HT-29 (cell line): ENCODE data around the gene DNAH6. TPM values are rescaled to one million over a fixed set of nuclear protein-coding genes. Genes with fewer than 3 reads are reported as not detected.
"Not testable (repeated sequence)": the region's sequence is repeated elsewhere in the genome, so short reads cannot be mapped to it uniquely, and the experiment has no call there.

Source experiments
- DNase-seq: peaks from one replicate; pipeline ENCODE4 v3.0.0-alpha.2; 2015; ENCODE audit warnings: low spot score
- total RNA-seq: library from RNA; depleted of rRNA; stranded (reverse); fragments of >200 nt; shearing (Covaris generic); gene quantifications from 2 replicates; pipeline ENCODE4 v1.2.3, GENCODE V29; 2014

Gene DNAH6
- total RNA-seq, 1 experiment from 2014 or later: 0.03 TPM

DNA sequence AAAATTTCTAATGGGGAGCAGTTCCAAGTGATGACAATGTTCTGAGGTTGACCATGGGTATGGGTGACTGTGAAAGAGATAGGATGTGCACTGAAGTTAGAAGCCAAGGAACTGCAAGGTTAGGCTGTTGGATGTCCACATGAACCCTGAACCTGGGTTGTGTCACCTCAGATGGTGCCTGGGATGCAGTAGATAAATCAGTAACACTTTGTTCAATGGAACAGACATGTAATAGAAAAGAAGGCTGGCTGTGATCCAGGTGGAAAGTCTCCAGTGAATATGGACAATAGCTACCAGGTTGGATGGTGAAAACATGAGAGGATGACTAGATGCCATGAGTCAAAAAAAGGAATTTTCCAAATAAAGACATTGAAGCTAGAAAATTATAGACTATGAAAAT lies 233.1 kb downstream of the DNAH6 start:
- DNase-seq: no peak

DNA sequence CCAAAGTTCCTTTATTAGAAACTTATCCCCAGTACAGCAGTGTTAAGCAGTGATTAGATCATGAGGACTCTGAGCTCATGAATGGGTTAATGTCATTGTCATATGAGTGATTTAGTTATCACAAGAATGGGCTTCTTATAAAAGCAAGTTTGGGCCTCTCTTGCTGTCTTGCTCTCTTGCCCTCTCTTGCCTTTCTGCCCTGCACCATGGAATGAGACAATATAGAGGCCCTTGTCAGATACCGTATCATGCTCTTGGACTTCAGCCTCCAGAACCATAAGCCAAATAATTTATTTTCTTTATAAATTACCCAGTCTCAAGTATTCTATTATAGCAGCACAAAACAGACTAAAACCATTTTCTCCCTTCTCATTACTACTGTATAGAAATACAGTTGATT lies 238.8 kb downstream of the DNAH6 start:
- no peak for DNase-seq

DNA sequence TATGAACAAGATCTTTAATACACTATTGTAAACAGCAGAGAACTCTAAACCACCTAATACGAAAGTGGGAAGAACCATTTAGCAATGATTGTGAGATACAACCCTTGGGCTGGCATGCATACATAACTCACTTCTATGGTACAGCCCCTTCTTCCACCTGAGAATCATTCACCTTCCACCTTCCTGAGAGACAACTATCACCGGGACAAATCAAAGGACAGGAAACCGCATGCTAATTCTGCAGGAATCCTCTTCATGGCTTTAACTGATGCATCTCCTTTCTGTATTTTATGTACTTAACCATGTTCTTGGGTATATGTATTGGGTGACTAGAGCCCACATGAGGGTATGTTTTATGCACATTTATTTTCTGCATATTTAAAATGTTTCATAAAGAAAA lies 241.3 kb downstream of the DNAH6 start:
- DNase-seq: no peak

DNA sequence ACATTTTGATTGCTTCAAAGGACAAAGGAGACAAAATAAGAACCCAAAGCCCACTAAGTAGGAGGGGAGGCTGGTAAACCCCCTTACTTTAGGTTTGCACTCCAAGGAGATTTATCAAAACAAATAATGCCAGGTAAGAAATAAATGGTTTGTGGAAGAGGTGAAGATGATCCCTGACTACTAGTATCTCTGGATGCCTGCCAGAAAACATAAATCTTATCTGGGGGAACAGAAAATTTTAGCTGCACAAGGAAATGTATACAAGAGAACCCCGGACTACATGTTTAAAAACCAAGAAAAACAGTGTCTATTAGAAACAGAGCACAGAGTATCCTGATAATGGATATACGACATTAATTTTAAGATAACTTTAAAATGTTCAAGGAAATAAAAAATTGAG lies 250.5 kb downstream of the DNAH6 start:
- no peak for DNase-seq

DNA sequence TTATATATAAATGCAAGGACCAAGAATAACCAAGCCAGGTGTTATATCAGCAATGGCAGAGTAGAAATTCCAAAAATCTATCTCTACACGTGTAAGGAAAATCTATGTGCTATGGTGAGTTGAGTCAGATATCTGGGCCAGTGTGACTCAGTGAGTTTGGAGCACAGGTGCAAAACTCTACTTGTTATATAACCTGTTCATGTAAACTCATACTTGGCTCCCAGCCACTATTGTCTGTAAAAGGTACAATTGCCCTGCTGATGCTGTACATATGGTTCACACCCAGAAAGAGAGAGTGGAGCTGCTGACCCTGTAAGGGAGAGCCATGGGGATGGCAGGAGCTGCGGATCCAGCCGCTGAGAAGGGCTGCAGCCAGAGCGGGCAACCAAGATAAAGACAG lies 252.5 kb downstream of the DNAH6 start:
- DNase-seq: no peak

DNA sequence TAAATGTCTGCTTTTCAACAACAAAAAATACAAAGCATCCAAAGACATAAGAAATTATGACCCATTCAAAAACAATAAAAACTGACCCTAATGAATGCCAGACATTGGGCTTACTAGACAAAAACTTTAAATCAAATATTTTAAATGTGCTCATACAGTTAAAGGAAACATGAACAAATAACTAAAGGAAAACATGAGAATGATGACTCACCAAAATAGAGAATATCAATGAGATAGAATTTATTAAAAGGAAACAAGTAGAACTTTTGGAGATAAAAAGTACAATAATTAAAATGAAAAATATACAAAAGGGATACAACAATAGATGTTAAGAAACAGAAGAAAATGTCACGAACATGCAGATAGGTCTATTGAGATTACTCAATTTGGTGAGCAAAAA lies 254.0 kb downstream of the DNAH6 start:
- no peak for DNase-seq

DNA sequence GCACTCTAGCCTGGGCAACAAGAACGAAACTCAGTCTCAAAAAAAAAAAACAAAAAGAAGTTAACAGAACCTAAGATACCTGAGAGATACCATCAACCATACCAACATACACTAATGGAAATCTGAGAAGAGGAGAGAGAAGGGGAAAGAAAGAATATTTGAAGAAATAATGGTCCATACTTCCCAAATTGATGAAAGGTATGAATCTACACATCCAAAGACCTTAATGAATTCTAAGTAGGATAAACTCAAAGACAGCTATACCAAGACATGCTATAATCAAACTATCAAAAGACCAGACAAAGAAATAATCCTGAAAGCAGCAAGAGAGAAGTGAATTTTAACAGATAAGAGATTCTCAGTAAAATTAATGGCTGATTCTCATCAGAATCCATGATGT lies 255.0 kb downstream of the DNAH6 start:
- DNase-seq: no peak

DNA sequence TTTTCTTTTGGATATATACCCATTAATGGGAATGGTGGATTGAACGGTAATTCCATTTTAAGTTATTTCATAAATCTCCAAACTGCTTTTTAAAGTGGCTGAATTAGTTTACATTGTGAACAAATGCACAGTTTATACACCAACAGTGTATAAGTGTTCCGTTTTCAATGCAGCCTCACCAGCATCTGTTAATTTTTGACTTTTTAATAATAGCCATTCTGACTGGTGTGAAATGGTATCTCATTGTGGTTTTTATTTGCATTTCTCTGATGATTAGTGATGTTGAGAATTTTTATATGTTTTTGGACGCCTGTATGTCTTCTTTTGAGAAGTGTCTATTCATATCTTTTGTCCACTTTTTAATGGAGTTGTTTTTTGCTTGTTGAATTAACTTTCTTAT lies 257.3 kb downstream of the DNAH6 start:
- DNase-seq: not testable (repeated sequence)

DNA sequence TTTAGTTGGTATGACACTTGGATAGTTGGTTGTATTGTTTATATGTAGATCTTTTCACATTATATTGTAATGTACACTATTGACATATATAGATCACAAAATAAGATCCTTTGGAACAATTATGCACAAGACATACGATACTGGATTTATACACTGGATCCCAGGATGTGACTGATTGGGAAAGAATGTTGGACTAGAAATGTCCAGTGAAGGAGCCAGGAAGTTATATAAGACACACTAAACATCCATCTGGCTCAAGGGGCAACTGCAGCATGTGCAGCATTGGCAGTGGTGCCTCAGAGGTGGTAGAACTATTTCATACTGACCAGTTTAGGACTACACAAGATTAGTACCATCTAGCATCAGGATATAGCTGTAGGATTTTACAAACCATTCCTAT lies 259.7 kb downstream of the DNAH6 start:
- no peak for DNase-seq

DNA sequence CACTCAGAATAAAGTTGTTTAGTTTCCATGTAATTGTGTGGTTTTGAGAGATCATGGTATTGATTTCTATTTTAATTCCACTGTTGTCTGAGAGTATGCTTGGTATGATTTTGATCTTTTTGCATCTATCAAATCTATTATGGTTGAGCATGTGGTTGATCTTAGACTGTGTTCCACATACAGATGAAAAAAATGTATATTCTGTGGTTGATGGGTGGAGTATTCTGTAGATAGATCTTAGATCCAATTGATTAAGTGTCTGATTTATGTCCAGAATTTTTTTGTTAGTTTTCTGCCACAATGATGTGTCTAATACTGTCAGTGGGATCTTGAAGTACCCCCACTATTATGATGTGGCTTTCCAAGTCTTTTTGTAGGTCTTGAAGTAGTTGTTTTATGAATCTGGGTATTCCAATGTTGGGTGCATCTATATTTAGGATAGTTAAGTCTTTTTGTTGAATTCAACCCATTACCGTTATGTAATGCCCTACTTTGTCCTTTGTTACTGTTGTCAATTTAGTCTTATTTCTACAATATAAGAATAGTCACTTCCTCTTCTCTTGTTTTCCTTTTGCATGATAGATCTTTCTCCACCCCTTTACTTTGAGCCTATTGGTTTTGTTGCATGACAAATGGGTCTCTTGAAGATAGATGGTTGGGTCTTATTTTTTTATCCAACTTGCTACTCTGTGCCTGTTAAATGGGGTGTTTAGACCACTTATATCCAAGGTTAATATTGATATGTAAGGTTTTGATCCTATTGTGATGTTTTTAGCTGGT lies 262.8 kb downstream of the DNAH6 start:
- no peak for DNase-seq

DNA sequence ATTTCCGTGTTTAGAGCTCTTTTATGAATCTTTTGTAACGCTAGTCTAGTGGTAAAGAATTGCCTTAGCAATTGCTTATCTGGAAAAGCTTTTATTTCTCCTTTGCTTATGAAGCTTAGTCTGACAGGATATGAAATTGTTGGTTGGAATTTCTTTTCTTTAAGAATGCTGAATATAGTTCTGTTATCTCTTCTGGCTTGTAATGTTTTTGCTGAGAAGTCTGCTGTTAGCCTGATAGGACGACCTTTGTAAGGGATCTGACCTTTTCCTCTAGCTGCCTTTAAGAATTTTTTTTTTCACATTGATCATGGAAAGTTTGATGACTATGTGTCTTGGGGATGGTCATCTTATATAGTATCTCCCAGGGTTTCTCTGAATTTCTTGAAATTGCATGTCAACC lies 263.5 kb downstream of the DNAH6 start:
- no peak for DNase-seq

DNA sequence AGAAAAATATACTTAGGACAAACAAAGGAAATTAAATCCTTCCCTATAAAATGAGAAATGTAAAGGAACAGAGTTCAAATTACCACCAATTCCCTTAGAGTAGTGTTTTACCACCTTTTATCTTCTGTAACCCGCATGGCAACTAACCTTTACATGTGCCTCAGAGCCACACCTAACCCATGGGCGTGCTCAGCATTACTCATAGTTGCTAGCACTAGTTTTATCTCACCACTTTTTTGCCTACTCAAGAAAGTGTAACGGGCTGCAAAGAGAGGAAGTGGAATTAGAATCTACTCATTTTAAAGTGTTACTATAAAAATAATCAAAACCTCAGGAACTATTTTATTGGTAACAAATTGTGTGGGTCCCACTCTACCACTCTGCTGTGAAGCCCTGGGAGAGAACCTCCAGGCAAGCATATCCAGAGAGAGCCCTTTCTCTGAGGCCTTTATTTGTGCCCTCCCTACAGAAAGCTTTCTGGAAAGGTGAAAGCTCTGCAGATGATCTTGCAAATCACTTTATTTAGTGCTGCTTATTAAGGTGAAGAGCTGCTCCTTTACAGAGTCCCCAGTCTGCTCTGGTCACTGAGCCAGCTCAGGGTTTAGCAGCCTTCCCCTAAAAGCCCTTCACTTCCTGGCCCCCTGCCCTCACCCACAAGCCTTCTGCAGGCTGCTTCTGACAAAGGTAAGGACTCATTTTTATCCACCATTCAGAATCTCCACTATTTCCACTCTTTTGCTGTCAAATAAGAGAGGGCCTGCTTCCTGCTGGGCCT lies 265.8 kb downstream of the DNAH6 start:
- no peak for DNase-seq

DNA sequence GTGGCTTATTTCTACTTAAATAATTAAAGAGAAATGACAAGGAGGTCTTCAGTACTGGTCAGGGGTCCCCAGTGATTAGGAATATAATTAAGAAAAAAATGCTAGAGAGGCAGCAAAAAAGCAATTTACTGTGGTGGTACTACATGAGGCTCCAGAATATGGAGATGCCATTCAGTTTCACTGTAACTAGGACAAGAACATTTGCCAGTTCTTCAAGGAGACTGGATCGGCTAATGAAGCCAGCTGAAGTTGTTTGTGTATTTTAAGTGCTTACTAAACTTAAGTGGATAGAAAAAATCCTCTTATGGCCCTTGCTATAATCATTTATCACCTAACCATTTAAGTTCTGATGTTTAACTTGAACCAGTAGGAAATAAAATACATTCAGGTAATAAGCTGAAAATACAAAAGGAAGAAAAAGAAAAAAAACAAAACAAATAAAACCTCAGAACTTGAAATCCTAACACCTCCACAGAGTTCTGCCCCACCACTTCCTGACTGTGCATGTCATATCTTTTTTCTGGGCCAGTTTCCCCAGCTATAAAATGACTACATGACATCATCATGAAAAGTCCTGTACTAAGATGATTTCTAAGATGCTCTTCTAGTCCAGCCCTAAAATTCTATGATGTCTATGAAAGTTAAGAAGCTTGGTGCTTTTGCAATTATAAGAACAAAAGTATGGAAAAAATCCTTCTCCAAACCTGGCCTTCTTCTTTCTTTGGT lies 266.6 kb downstream of the DNAH6 start:
- no peak for DNase-seq

DNA sequence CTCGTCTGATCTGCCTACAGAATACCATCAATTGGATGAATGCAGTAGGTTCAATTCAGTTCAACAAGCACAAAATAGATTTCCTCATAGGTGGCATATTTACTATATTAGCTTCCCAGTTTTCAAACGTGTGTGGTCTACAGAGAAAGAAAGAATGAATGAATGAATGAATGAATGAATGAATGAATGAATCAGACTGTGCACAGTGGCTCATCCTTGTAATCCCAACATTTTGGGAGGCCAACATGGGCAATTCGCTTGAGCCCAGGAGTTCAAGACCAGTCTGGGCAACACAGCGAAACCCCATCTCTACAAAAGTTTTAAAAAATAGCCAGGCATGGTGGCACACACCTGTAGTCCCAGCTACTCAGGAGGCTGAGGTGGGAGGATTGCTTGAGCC lies 269.7 kb downstream of the DNAH6 start:
- DNase-seq: no peak

DNA sequence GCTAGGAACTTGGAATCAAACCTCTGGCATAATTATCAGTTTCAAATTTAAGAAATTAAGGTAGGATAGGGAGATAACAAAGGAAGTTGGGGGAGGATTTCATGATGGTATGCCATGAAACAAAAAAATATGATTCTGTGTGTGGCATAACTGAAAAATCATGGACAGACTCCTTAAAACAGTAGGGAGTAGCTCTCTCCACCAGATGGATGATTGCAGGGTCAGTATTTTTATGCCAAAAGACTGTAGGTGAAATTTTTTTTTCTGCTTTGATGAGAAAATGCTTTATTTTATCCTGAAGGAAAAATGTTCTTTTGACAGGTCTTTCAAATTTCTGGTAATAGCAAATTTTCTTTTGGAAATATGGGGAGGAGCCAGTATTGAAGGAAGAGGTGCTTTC lies 270.3 kb downstream of the DNAH6 start:
- no peak for DNase-seq

DNA sequence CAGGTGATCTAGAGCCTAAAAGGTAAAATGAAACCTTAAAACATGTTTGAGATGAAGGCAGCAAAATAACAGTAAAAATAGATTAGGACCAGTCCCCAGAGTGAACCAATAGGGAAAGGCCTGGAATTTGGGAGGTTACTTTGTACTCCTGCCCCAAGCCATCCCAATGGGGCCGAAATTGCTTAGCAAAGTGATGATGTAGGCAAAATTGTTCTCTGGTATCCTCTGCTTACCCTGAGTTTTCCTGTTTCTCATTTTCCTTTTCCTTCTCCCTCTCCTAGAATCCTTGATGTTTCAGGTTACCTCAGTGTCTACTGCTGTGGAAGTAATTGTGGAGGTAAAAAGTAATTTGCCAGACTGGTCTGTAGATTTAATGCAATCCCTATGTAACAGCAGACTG lies 271.7 kb downstream of the DNAH6 start:
- DNase-seq: no peak

DNA sequence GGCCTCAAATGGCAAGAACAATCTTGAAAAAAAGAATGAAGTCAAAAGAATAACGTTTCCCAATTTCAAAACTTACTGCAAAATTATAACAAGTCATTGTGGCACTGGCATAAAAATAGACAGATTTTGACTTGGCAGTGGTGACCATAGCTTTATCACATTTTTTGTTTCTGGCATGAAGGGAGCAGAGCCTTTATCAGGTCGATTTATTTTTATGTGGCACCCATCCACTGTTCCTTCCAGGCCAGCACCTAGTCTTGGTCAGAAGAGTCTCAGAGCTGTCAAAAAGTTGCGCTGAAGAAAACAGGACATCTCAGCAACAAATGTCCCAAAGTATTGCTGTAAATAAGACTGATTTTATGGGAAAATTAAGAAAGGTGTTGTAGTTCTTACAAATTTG lies 272.2 kb downstream of the DNAH6 start:
- DNase-seq: no peak

DNA sequence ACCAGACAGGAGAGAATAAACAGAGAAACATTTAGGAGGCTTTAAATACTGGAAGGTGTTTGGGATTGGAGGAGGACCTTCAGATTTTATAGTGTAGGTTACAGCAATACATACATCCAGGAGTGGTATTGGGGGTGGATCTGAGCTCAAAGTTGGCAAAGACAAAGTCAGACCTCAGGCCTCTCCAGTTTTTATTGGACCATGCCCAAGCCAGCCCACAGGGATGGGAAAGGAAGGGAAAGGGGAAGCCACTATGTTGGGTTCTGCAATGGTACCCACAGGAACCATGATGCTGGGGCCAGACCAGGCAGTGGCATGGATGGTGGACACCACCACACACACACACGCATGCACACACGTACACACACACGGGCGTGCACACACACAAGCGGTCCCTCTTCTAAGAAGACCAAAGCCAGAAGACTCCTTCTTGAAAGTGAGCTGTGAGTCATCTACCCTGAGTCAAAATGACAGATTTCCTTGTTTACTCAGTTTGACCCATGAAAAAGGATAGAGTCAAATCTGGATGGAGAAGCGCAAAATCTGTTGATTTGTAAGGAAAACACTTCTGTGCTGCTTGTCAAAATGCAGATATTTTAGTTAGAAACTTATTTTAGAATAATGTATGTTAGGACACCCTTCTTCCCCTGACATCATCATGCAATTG lies 276.7 kb downstream of the DNAH6 start:
- DNase-seq: no peak

DNA sequence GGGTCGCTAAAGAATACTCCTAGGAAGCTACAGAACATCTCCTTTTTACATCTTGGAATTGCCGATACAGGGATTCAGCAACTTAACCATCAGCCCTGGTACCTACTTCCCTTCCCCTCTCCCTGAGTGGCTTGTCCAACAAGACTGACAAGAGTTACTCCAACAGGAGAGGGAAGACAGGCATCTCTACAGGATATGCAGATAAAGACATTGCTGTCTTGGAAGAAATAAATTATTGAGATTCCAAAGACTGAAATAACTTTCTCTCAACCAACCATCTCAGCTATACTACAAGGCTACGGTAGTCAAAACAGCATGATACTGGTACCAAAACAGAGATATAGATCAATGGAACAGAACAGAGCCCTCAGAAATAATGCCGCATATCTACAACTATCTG lies 277.3 kb downstream of the DNAH6 start:
- no peak for DNase-seq

DNA sequence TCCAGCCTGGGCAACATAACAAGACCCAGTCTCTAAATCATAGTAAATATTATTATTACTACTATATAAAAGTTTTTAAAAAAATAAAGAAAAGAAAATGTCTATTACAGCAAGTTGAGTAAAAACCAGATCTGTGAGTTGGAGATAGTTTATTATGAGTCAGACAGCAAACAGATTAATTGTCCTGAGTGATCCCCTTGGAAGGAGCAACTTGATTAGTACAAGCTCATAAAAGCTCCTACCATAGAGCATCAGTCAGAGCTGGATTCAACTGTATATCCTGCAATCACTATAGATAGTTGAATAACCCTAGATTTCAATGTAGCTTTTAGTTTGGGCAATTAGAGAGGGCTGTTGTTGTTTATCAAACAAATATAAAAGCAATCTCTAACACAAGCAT lies 280.5 kb downstream of the DNAH6 start:
- DNase-seq: no peak

DNA sequence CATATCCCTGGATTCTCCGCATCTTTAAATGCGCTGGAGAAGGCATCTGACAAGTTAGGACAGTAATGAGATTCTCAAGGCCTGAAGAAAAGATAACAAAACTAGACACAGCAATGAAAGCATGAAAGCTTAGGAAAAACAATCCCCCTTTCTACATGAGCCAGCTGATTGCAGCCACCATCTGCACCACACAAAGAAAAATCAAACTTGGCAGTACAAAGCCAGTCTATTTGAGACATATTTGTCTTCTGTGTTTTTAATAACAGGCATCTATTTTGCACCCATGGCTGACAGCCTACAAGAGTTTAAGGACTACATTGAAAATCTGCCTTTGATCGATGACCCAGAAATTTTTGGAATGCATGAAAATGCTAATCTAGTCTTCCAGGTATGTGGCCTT lies 281.0 kb downstream of the DNAH6 start:
- no peak for DNase-seq

DNA sequence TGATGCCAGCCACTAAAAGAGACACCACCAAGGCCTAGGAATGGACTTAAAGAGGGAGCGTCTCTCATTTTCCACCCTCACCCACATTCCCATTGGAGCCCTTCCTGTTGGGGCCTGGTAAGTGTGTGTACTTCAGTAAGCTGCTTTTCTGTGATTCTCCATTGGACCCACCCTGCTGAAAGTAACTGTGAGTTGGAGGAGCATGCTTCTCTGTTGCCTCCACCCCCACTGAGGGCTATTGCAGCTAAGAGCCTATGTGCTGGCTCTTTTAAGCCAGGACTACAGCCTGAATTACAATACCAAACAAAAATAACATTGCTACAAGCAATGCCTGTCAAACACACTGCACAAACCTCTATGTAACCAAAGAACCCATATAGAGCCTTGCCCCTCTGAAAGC lies 283.5 kb downstream of the DNAH6 start:
- no peak for DNase-seq
